GM19043 (cell line): ENCODE results near the gene CAPRIN1.
"Not testable (repeated sequence)": the region's sequence is repeated elsewhere in the genome, so short reads cannot be mapped to it uniquely, and the experiment has no call there.

Source experiments
- ATAC-seq: cut with Tn5 transposase; IDR thresholded peaks from one replicate; pipeline ENCODE4 v1.9.1; 2021; ENCODE audit warnings: low read depth; ENCODE audit not compliant: unreplicated experiment

CAPRIN1 gene

GRCh38 chr11:34050581-34051348, 766 bp upstream of the CAPRIN1 start:
- no peak for ATAC-seq

- ATAC-seq = peak; percentile 38
These were observed 591 bp downstream of the CAPRIN1 start for GRCh38 chr11:34052036-34052607.

GRCh38 chr11:34052608-34053160, 1.2 kb downstream of the CAPRIN1 start:
- no peak for ATAC-seq

GRCh38 chr11:34053161-34053686, 1.7 kb downstream of the CAPRIN1 start:
- ATAC-seq = peak; percentile 38

- not testable (repeated sequence) for ATAC-seq
These were observed 2.8 kb downstream of the CAPRIN1 start for GRCh38 chr11:34054351-34054750.

- ATAC-seq = no peak
These were observed 3.9 kb downstream of the CAPRIN1 start for GRCh38 chr11:34055218-34056000.

GRCh38 chr11:34056672-34057071, 5.1 kb downstream of the CAPRIN1 start:
- no peak for ATAC-seq

- ATAC-seq = no peak
These were observed 11.7 kb downstream of the CAPRIN1 start for GRCh38 chr11:34063061-34063795.

- no peak for ATAC-seq
These were observed 12.8 kb downstream of the CAPRIN1 start for GRCh38 chr11:34064291-34064690.

- no peak for ATAC-seq
These were observed 14.1 kb downstream of the CAPRIN1 start for GRCh38 chr11:34065505-34066203.

GRCh38 chr11:34066766-34067165, 15.2 kb downstream of the CAPRIN1 start:
- ATAC-seq = not testable (repeated sequence)

- ATAC-seq = no peak
These were observed 16.0 kb downstream of the CAPRIN1 start for GRCh38 chr11:34067383-34068065.

- ATAC-seq = no peak
These were observed 16.6 kb downstream of the CAPRIN1 start for GRCh38 chr11:34068111-34068510.

GRCh38 chr11:34071306-34071705, 19.8 kb downstream of the CAPRIN1 start:
- not testable (repeated sequence) for ATAC-seq

- no peak for ATAC-seq
These were observed 20.5 kb downstream of the CAPRIN1 start for GRCh38 chr11:34072041-34072440.

- ATAC-seq = no peak
These were observed 21.3 kb downstream of the CAPRIN1 start for GRCh38 chr11:34072832-34073231.

GRCh38 chr11:34074391-34074790, 22.9 kb downstream of the CAPRIN1 start:
- no peak for ATAC-seq

- no peak for ATAC-seq
These were observed 23.8 kb downstream of the CAPRIN1 start for GRCh38 chr11:34075178-34075820.

GRCh38 chr11:34080609-34081008, 29.1 kb downstream of the CAPRIN1 start:
- ATAC-seq = no peak
